Hepatocyte (in vitro differentiated cells): ENCODE data around the gene RNU1-4. TPM values are rescaled to one million over a fixed set of nuclear protein-coding genes. Genes with fewer than 3 reads are reported as not detected.
A peak's percentile ranks its signal among the peaks of the same experiment; 100 is the strongest.
"Not testable (repeated sequence)": the region's sequence is repeated elsewhere in the genome, so short reads cannot be mapped to it uniquely, and the experiment has no call there.

Experiments
- DNase-seq: peaks from one replicate; pipeline ENCODE4 v3.0.0-alpha.2; 2016; ENCODE audit warnings: low spot score
- H2AFZ ChIP-seq: fragments of 200-600 bp; sonication (generic); 2 replicates; pipeline ENCODE4 v1.6.0; 2016; ENCODE audit warnings: antibody characterized with exemption, mild to moderate bottlenecking
- H3K27ac ChIP-seq: fragments of 200-600 bp; sonication (generic); 2 replicates; pipeline ENCODE4 v1.5.1; 2016; ENCODE audit warnings: mild to moderate bottlenecking
- H3K27me3 ChIP-seq: fragments of 200-600 bp; sonication (generic); 2 replicates; pipeline ENCODE4 v1.6.1; 2016
- H3K36me3 ChIP-seq: fragments of 200-600 bp; sonication (generic); replicated peaks from 2 replicates; pipeline ENCODE4 v1.5.1; 2016; ENCODE audit warnings: low read depth; ENCODE audit not compliant: insufficient read depth
- H3K4me1 ChIP-seq: fragments of 200-600 bp; sonication (generic); 2 replicates; pipeline ENCODE4 v1.5.1; 2016; ENCODE audit warnings: mild to moderate bottlenecking, moderate library complexity; ENCODE audit not compliant: insufficient read depth
- H3K4me2 ChIP-seq: fragments of 200-600 bp; sonication (generic); 2 replicates; pipeline ENCODE4 v1.6.0; 2016
- H3K4me3 ChIP-seq: fragments of 200-600 bp; sonication (generic); 2 replicates; pipeline ENCODE4 v1.5.1; 2016; ENCODE audit warnings: mild to moderate bottlenecking
- H3K79me2 ChIP-seq: fragments of 200-600 bp; sonication (generic); 2 replicates; pipeline ENCODE4 v1.6.0; 2017; ENCODE audit warnings: mild to moderate bottlenecking
- H3K9me2 ChIP-seq: fragments of 200-600 bp; sonication (generic); replicated peaks from 2 replicates; pipeline ENCODE4 v1.6.0; 2017; ENCODE audit warnings: mild to moderate bottlenecking; ENCODE audit not compliant: insufficient read depth
- H3K9me3 ChIP-seq: fragments of 200-600 bp; sonication (generic); 2 replicates; pipeline ENCODE4 v1.5.1; 2016; ENCODE audit warnings: low read depth, mild to moderate bottlenecking
- H4K20me1 ChIP-seq: fragments of 200-600 bp; sonication (generic); 2 replicates; pipeline ENCODE4 v1.6.0; 2016; ENCODE audit warnings: mild to moderate bottlenecking; ENCODE audit not compliant: insufficient read depth, poor library complexity, severe bottlenecking
- CTCF ChIP-seq: fragments of 200-600 bp; sonication (generic); IDR thresholded peaks from 2 replicates; pipeline ENCODE4 v1.5.1; 2016; ENCODE audit warnings: antibody characterized with exemption, mild to moderate bottlenecking; ENCODE audit not compliant: poor library complexity
- EZH2 ChIP-seq: fragments of 200-600 bp; sonication (generic); IDR thresholded peaks from 2 replicates; pipeline ENCODE4 v1.6.1; 2016; ENCODE audit warnings: antibody characterized with exemption, mild to moderate bottlenecking, borderline replicate concordance
- EZH2phosphoT487 ChIP-seq: fragments of 200-600 bp; sonication (generic); IDR thresholded peaks from one replicate; pipeline ENCODE4 v1.6.1; 2018; ENCODE audit warnings: antibody characterized with exemption, mild to moderate bottlenecking, low read depth, moderate library complexity; ENCODE audit not compliant: unreplicated experiment, severe bottlenecking
- WGBS: methylation state at CpG from one replicate; pipeline ENCODE4 v1.1.6; 2016; ENCODE audit warnings: low lambda C conversion rate; ENCODE audit errors: missing lambda C conversion rate; 5-methylcytosine and 5-hydroxymethylcytosine counted together
- polyA plus RNA-seq: library from polyadenylated mRNA; unstranded; fragments of >200 nt; fragmentation: Nextera tagmentation; extraction: Ambion mirVana; gene quantifications from 2 replicates; pipeline ENCODE4 v1.2.1, GENCODE V29; 2016
- total RNA-seq: library from RNA; depleted of rRNA; stranded (reverse); fragments of >200 nt; gene quantifications from 2 replicates; pipeline ENCODE4 v1.2.3, GENCODE V29; 2014

The RNU1-4 gene
- total and polyA plus RNA-seq, 2 experiments from 2014 or later: under 0.01 TPM; not detected in 1

- H3K79me2 ChIP-seq: no peaks in the 10 kb centered on the region
- no peak overlapping the region for H3K4me3 ChIP-seq
- no peak for TF ChIP-seq EZH2phosphoT487
- no peak for TF ChIP-seq CTCF
- no peak for TF ChIP-seq EZH2
- H3K27me3 ChIP-seq: no peaks in the 10 kb centered on the region
- no peak overlapping the region for H2AFZ ChIP-seq
- WGBS: 83% methylated on average over 11 of the region's 11 CpGs
- no peaks in the 10 kb centered on the region for H3K9me3 ChIP-seq
- no peaks in the 10 kb centered on the region for H3K4me1 ChIP-seq
- no peaks in the 10 kb centered on the region for H4K20me1 ChIP-seq
- peak; percentile 2 for DNase-seq
- no peaks in the 10 kb centered on the region for H3K9me2 ChIP-seq
- H3K4me2 ChIP-seq: no peak overlapping the region
- H3K36me3 ChIP-seq: no peaks in the 10 kb centered on the region
- H3K27ac ChIP-seq: no peak overlapping the region
Measured at GRCh38 chr1:16721871-16722641, 18.3 kb upstream of the RNU1-4 start.

- Histone ChIP-seq H4K20me1 (no peaks in the 10 kb centered on the region), H2AFZ (no peak overlapping the region), H3K27me3 (no peaks in the 10 kb centered on the region), H3K36me3 (no peaks in the 10 kb centered on the region), H3K79me2 (no peaks in the 10 kb centered on the region), H3K9me3 (no peaks in the 10 kb centered on the region), H3K9me2 (no peaks in the 10 kb centered on the region), H3K4me1 (no peaks in the 10 kb centered on the region), H3K27ac (no peak overlapping the region), H3K4me2 (no peak overlapping the region), H3K4me3 (no peak overlapping the region)
- WGBS: 94% methylated on average over 44 of the region's 45 CpGs
- TF ChIP-seq CTCF (no peak), EZH2 (no peak), EZH2phosphoT487 (no peak)
- peak; percentile 26 for DNase-seq
Measured at GRCh38 chr1:16724718-16725438, 15.4 kb upstream of the RNU1-4 start.

- H3K79me2 ChIP-seq, H3K9me3 ChIP-seq, H3K27ac ChIP-seq, H3K9me2 ChIP-seq, H3K27me3 ChIP-seq, H2AFZ ChIP-seq, H3K4me2 ChIP-seq, H3K36me3 ChIP-seq, H4K20me1 ChIP-seq, H3K4me1 ChIP-seq, DNase-seq, H3K4me3 ChIP-seq: not testable (repeated sequence)
- 65% methylated on average over 10 of the region's 10 CpGs for WGBS
Measured at GRCh38 chr1:16725439-16726245, 14.7 kb upstream of the RNU1-4 start.
